GM12878 (cell line): ENCODE data around the gene COMT. TPM values are rescaled to one million over a fixed set of nuclear protein-coding genes. Genes with fewer than 3 reads are reported as not detected.

Experiments used
- ATAC-seq: fragments of 200-7000 bp; cut with Tn5 transposase; 3 replicates; pipeline ENCODE4 v1.9.1; 2020; ENCODE audit warnings: mild to moderate bottlenecking, moderate library complexity
- BruUV-seq: library from RNA; stranded (reverse); fragments of 400-500 nt; replicated peaks from 2 replicates; lab custom pipeline; 2021; lab: Mats Ljungman, UMichigan
- CTCF ChIA-PET: fragments of 300-600 bp; sonication (Branson Sonifier 250); formaldehyde crosslinking; extraction: SDS; loops from one replicate; lab custom pipeline; 2021; ENCODE audit warnings: inconsistent platforms; lab: Yijun Ruan, JAX
- POLR2A ChIA-PET: fragments of 350-600 bp; formaldehyde crosslinking; extraction: SDS; loops from one replicate; lab custom pipeline; 2021; ENCODE audit warnings: inconsistent platforms; lab: Charles Lee
- RAD21 ChIA-PET: fragments of 300-600 bp; sonication (Branson Sonifier 250); formaldehyde crosslinking; loops from one replicate; lab custom pipeline; 2023; ENCODE audit warnings: antibody characterized with exemption; ENCODE audit not compliant: unreplicated experiment; lab: Charles Lee
- SMC1A ChIA-PET: fragments of 300-600 bp; sonication (Branson Sonifier 250); formaldehyde crosslinking; loops from one replicate; lab custom pipeline; 2023; ENCODE audit not compliant: unreplicated experiment, uncharacterized antibody; lab: Charles Lee
- DNase-seq: peaks from one replicate; pipeline ENCODE4 v3.0.0-alpha.2; 2011; ENCODE audit warnings: low read depth, low spot score
- FAIRE-seq: peaks from 3 replicates; lab custom pipeline; 2011; peaks lifted over from hg19 to GRCh38; lab: Jason Lieb, UNC
- H2AFZ ChIP-seq: 2 replicates; pipeline ENCODE4 v1.6.0; 2011; ENCODE audit warnings: low read depth, low read length, control low read depth; ENCODE audit not compliant: control insufficient read depth
- H3K27ac ChIP-seq: 2 replicates; pipeline ENCODE4 v1.5.1; 2011; ENCODE audit warnings: control low read depth; ENCODE audit not compliant: control insufficient read depth, insufficient read depth
- H3K27me3 ChIP-seq, 2 experiments: replicated peaks in 1 of 2; 2 replicates each; pipeline versions ENCODE4 v1.6.0 to v1.6.1; 2011; ENCODE audit warnings: low read length in 1 of 2; ENCODE audit not compliant: control insufficient read depth in 2 of 2, insufficient read depth in 2 of 2
- H3K36me3 ChIP-seq, 2 experiments: 2 replicates each; pipeline ENCODE4 v1.5.1; 2011; ENCODE audit warnings: low read length in 1 of 2; ENCODE audit not compliant: control insufficient read depth in 2 of 2, insufficient read depth in 2 of 2
- H3K4me1 ChIP-seq: 2 replicates; pipeline ENCODE4 v1.6.1; 2011; ENCODE audit warnings: mild to moderate bottlenecking, low read length, moderate library complexity, mixed read lengths; ENCODE audit not compliant: control insufficient read depth, insufficient read depth
- H3K4me2 ChIP-seq: 2 replicates; pipeline ENCODE4 v1.6.0; 2011; ENCODE audit warnings: control low read depth; ENCODE audit not compliant: control insufficient read depth, insufficient read depth
- H3K4me3 ChIP-seq: fragments of 200-600 bp; sonication (generic); 2 replicates; pipeline ENCODE4 v1.5.1; 2016
- H3K79me2 ChIP-seq: 2 replicates; pipeline ENCODE4 v1.6.0; 2011; ENCODE audit warnings: low read length; ENCODE audit not compliant: control insufficient read depth, insufficient read depth
- H3K9ac ChIP-seq: 2 replicates; pipeline ENCODE4 v1.8.0; 2011; ENCODE audit warnings: low read length, control low read depth, mixed read lengths; ENCODE audit not compliant: control insufficient read depth, insufficient read depth
- H3K9me3 ChIP-seq: replicated peaks from 3 replicates; pipeline ENCODE4 v1.5.1; 2011; ENCODE audit warnings: mild to moderate bottlenecking, low read length; ENCODE audit not compliant: control insufficient read depth, insufficient read depth
- H4K20me1 ChIP-seq: 2 replicates; pipeline ENCODE4 v1.6.0; 2011; ENCODE audit not compliant: control insufficient read depth, insufficient read depth
- CBFB ChIP-seq: IDR thresholded peaks from 2 replicates; pipeline ENCODE4 v1.6.1; 2016; ENCODE audit warnings: antibody characterized with exemption, low read depth
- CREB1 ChIP-seq: IDR thresholded peaks from 2 replicates; pipeline ENCODE4 v1.6.1; 2012; ENCODE audit warnings: low read depth, mild to moderate bottlenecking, inconsistent platforms
- CREM ChIP-seq: IDR thresholded peaks from 2 replicates; pipeline ENCODE4 v1.6.1; 2014; ENCODE audit warnings: antibody characterized with exemption, low read depth
- ETV6 ChIP-seq, 2 experiments: fragments of 450-650 bp in 1 of 2; IDR thresholded peaks in 1 of 2; conservative IDR thresholded peaks in 1 of 2; 2 replicates each; pipeline ENCODE4 v1.6.1; 2014; ENCODE audit warnings: antibody characterized with exemption in 1 of 2, borderline replicate concordance in 1 of 2, low read depth in 1 of 2, mild to moderate bottlenecking in 1 of 2, moderate library complexity in 1 of 2
- HDAC2 ChIP-seq: fragments of 200-600 bp; sonication (generic); IDR thresholded peaks from 2 replicates; pipeline ENCODE4 v1.6.1; 2017
- NFIC ChIP-seq: IDR thresholded peaks from 2 replicates; pipeline ENCODE4 v1.6.1; 2012; ENCODE audit warnings: low read depth, mild to moderate bottlenecking, inconsistent platforms, low read length, moderate library complexity
- RBBP5 ChIP-seq: fragments of 200-600 bp; sonication (generic); conservative IDR thresholded peaks from 2 replicates; pipeline ENCODE4 v1.6.1; 2016
- RELA ChIP-seq: fragments of 450-650 bp; IDR thresholded peaks from 2 replicates; pipeline ENCODE4 v1.8.0; 2014; ENCODE audit warnings: borderline replicate concordance; ENCODE audit not compliant: partially characterized antibody
- SMARCA5 ChIP-seq: fragments of 450-650 bp; IDR thresholded peaks from 2 replicates; pipeline ENCODE4 v1.6.1; 2017; ENCODE audit warnings: mild to moderate bottlenecking
- TCF12 ChIP-seq: IDR thresholded peaks from 2 replicates; pipeline ENCODE4 v1.6.1; 2011; ENCODE audit warnings: low read depth, mild to moderate bottlenecking, low read length
- ZNF207 ChIP-seq: fragments of 450-650 bp; IDR thresholded peaks from 2 replicates; pipeline ENCODE4 v1.6.1; 2014; ENCODE audit warnings: antibody characterized with exemption, mild to moderate bottlenecking, borderline replicate concordance
- ZNF24 ChIP-seq: fragments of 450-650 bp; IDR thresholded peaks from 2 replicates; pipeline ENCODE4 v1.6.1; 2017; ENCODE audit warnings: antibody characterized with exemption, mild to moderate bottlenecking
- ZNF384 ChIP-seq: IDR thresholded peaks from 2 replicates; pipeline ENCODE4 v1.6.1; 2012; ENCODE audit warnings: low read depth, mild to moderate bottlenecking, low read length, improper control_type of control experiment, borderline replicate concordance
- WGBS: methylation state at CpG from one replicate; pipeline ENCODE4 v1.1.6; 2016; ENCODE audit warnings: low lambda C conversion rate; ENCODE audit not compliant: insufficient replicate concordance, insufficient coverage; ENCODE audit errors: missing lambda C conversion rate; 5-methylcytosine and 5-hydroxymethylcytosine counted together
- in situ Hi-C: fragments of 300-500 bp; cut with MboI; formaldehyde crosslinking; loops from 9 replicates; pipeline ENCODE4 v1.14.3; 2018; ENCODE audit warnings: mixed read lengths
- intact Hi-C: fragments of 100-400 bp; cut with micrococcal nuclease; formaldehyde crosslinking; loops from one replicate; pipeline ENCODE4 v1.14.2; 2022; ENCODE audit not compliant: unreplicated experiment
- polyA plus RNA-seq, 11 experiments: library from polyadenylated mRNA; depleted of rRNA in 4 of 11; unstranded in 6 of 11; stranded (reverse) in 5 of 11; fragments of >200 nt; fragmentation: Nextera tagmentation in 4 of 11; fragmentation: Illumina TruSeq in 1 of 11; extraction: Ambion mirVana in 4 of 11; extraction: Trizol in 1 of 11; gene quantifications; 1 replicate in 1 of 11; 2 replicates in 10 of 11; pipeline versions ENCODE4 v1.2.1 to v1.2.3, GENCODE V29; 2011 to 2016; ENCODE audit warnings: inconsistent platforms in 2 of 11, missing spikeins in 2 of 11, low read depth in 1 of 11
- total RNA-seq, 4 experiments: library from RNA; depleted of rRNA in 3 of 4; stranded (reverse); fragments of >200 nt in 3 of 4; fragmentation: Illumina TruSeq in 1 of 4; extraction: Trizol in 1 of 4; gene quantifications; 2 replicates each; pipeline versions ENCODE4 v1.2.1 to v1.2.3, GENCODE V29; 2013 to 2021
- TF ChIP-seq, protein P1 (sequence below): fragments of 450-650 bp; formaldehyde crosslinking; IDR thresholded peaks from 2 replicates; pipeline ENCODE4 v1.4.0; 2020; ENCODE audit warnings: mild to moderate bottlenecking, moderate library complexity

Gene COMT
- total and polyA plus RNA-seq, 10 of the 15 experiments (the other 5 are each of a cell fraction or from before 2014, with no cell fraction given) = 4.5 to 152 (median 66.1) TPM

GRCh38 chr22:19915287-19915954 lies 26.2 kb upstream of the COMT start (continued):
- TF ChIP-seq SMARCA5 = no peak
- TF ChIP-seq, all 136 proteins: peak for 0

- no peaks in the 10 kb centered on the region for H3K79me2 ChIP-seq
- no peaks in the 10 kb centered on the region for H3K9me3 ChIP-seq
- TF ChIP-seq ZNF207 = no peak
- no peak for TF ChIP-seq CREM
- no peak for TF ChIP-seq ZNF384
- TF ChIP-seq RELA = no peak
- TF ChIP-seq ZNF24 = no peak
- TF ChIP-seq, protein P1, sequence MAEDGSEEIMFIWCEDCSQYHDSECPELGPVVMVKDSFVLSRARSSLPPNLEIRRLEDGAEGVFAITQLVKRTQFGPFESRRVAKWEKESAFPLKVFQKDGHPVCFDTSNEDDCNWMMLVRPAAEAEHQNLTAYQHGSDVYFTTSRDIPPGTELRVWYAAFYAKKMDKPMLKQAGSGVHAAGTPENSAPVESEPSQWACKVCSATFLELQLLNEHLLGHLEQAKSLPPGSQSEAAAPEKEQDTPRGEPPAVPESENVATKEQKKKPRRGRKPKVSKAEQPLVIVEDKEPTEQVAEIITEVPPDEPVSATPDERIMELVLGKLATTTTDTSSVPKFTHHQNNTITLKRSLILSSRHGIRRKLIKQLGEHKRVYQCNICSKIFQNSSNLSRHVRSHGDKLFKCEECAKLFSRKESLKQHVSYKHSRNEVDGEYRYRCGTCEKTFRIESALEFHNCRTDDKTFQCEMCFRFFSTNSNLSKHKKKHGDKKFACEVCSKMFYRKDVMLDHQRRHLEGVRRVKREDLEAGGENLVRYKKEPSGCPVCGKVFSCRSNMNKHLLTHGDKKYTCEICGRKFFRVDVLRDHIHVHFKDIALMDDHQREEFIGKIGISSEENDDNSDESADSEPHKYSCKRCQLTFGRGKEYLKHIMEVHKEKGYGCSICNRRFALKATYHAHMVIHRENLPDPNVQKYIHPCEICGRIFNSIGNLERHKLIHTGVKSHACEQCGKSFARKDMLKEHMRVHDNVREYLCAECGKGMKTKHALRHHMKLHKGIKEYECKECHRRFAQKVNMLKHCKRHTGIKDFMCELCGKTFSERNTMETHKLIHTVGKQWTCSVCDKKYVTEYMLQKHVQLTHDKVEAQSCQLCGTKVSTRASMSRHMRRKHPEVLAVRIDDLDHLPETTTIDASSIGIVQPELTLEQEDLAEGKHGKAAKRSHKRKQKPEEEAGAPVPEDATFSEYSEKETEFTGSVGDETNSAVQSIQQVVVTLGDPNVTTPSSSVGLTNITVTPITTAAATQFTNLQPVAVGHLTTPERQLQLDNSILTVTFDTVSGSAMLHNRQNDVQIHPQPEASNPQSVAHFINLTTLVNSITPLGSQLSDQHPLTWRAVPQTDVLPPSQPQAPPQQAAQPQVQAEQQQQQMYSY (CRISPR knock-in tag) = no peak
- TF ChIP-seq ETV6 (conservative IDR thresholded peaks at IDR 0.05 in 1 of 2, IDR thresholded peaks at IDR 0.05 in 1 of 2; ENCODE audit: borderline replicate concordance in 1 of 2, low read depth in 1 of 2) = no peak
- no peak for TF ChIP-seq RBBP5
- no peak for TF ChIP-seq HDAC2
- no peak for TF ChIP-seq TCF12
- TF ChIP-seq CREB1 = no peak
- no peak for TF ChIP-seq CBFB
- no peak for TF ChIP-seq NFIC
- H3K4me3 ChIP-seq = no peak overlapping the region
- no peak for FAIRE-seq
- ATAC-seq = no peak
- in situ Hi-C loops (loop anchor here (5.0 kb wide), 1 partner anchor 184 kb away; no protein-coding TSS in a partner anchor), intact Hi-C loops (no loop called here)
- H4K20me1 ChIP-seq = no peaks in the 10 kb centered on the region
- peaks cover 2 to 13% of the 10 kb centered on the region in 2 experiments; a peak in 3 of 4 replicates for H3K36me3 ChIP-seq
- RAD21 ChIA-PET = no interaction called here
- DNase-seq = no peak
- SMC1A ChIA-PET = no interaction called here
- BruUV-seq = no TSS peak
- no peaks in the 10 kb centered on the region for H3K4me1 ChIP-seq
- 83% methylated on average over 8 of the region's 9 CpGs for WGBS
- H3K4me2 ChIP-seq = no peak overlapping the region
- no peak overlapping the region for H3K27ac ChIP-seq
- CTCF ChIA-PET = interaction anchor here (1.5 to 1.8 kb wide), 2 partner anchors 37 to 185 kb away, joined by 4 to 6 read pairs; no protein-coding TSS in a partner anchor
- H3K9ac ChIP-seq = no peak overlapping the region
- H2AFZ ChIP-seq = no peak overlapping the region
- POLR2A ChIA-PET = no interaction called here
- H3K27me3 ChIP-seq = no peaks in the 10 kb centered on the region
Measured at GRCh38 chr22:19916006-19916405, 25.6 kb upstream of the COMT start.
